GM19372 (cell line): ENCODE results near the gene ST6GALNAC4.
"Not testable (repeated sequence)": the region's sequence is repeated elsewhere in the genome, so short reads cannot be mapped to it uniquely, and the experiment has no call there.

ENCODE experiments used
- ATAC-seq: cut with Tn5 transposase; IDR thresholded peaks from one replicate; pipeline ENCODE4 v1.9.1; 2021; ENCODE audit warnings: mild to moderate bottlenecking, low read depth, moderate library complexity; ENCODE audit not compliant: unreplicated experiment

ST6GALNAC4 gene

GRCh38 chr9:127895811-127896210 is 21.0 kb downstream of the ST6GALNAC4 start:
- no peak for ATAC-seq

GRCh38 chr9:127893392-127893791 is 23.4 kb downstream of the ST6GALNAC4 start:
- no peak for ATAC-seq

DNA sequence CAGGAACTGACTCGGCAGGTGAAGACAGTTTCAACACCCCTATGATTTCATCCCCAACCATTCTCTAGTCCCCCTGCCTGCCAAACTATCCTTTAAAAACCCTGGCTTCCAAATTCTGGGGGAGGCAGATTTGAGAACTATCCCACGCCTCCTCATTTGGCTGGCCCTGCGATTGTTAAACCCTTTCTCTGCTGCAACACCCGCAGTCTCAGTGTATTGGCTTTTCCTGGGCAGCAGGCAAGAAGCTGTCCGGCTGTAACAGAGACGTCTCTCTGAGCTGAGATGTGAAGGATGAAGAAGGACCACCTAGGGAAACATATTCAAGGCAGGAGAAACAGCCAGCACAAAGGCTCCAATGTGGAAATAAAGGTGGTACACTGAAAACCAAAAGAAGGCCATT is 24.0 kb downstream of the ST6GALNAC4 start:
- ATAC-seq, result no peak

DNA sequence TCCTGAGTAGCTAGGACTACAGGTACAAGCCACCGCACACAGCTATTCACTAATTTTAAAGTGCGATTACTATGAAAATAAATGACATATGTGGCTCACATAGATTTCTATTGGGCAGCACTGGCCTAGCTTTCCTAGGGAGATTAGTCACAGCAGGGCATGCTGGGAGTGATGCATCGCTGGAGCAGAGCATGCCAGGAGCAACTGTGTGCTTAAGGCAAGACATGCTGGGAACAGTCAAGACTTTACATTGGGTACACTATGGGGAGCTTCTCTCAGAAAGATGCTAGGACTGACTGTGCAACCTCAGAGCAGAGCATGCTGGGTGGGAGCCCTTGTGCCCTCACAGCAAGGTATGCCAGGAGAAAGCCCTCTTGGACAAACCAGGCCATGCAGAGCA is 26.8 kb downstream of the ST6GALNAC4 start:
- ATAC-seq, result no peak

DNA sequence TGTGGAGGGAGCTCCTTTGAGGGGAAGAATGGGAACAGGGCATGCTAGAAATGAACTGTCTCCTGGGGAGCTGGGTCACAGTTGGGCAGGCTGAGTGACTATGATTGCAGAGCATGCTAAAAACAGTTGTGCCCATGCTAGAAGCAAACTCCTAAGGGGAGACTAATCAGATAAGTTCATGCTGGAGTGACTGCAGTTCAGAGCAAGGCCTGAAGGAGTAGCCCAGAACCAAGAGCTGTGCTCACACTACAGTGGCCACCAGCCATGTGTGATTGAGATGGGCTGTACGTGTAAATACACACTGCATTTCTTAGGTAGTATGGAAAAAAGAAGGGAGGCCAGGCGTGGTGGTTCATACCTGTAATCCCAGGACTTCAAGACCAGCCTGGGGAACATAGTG is 29.0 kb downstream of the ST6GALNAC4 start:
- ATAC-seq, result no peak

GRCh38 chr9:127886401-127886972 is 30.4 kb downstream of the ST6GALNAC4 start:
- no peak for ATAC-seq

DNA sequence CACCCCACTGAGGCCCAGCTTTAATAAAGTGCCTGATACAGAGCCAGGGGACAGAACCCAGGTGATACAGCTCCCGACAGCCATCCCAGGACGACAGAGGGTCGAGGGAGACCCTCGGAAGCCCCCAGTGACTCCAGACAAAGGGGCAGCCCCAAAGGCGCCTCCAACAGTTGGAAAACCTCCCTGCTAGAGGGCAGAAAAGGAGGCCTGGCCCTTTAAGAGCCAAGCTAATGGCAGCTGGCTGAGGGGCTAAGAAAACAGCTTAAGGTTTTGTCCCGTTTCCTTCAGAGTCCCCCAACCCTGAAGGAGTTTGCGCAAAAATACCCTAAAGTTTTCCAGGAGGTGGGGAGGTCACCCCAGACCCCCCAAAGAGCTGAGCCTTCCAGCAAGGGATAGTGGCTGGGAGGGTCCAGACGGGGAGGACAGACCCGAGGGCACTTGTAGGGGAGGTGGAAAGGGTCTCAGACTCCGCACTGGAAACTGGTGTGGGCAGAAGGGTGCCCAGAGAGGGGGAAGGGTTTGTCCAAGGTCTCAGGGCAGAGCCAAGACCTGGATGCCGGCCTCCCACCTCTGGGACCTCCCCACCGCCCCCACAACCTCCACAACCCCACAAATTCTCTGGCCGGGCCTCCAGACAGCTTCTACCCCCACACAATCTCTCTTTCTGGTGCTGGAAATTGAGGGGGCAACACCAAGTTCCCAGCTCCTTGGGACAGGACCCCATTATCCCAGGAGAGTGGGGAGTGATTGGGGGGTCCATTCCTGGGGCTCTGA is 31.1 kb downstream of the ST6GALNAC4 start:
- no peak for ATAC-seq

DNA sequence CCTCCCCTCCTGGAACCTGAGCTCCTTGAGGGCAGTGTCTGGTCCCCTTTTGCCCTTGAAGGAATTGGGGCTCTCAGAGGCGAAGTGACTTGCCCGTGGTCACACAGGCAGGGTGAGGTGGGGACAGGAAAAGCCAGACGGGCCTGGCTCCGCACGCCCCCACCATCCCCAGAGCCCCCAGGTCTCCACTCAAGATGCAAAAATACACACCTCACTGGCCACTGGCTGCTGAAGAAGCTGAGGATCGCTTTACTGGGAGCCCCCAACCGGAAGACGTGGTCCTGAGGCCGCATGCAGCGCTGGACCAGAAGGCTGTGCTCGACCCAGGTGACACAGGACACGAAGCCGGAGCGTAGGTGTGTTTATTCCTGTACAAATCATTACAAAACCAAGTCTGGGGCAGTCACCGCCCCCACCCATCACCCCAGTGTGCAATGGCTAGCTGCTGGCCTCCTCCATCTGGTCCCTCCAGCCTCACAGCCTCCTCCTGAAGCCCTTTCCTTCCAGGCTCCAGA is 31.8 kb downstream of the ST6GALNAC4 start:
- no peak for ATAC-seq

- ATAC-seq, result no peak
Measured at GRCh38 chr9:127884427-127884911, 32.4 kb downstream of the ST6GALNAC4 start.

DNA sequence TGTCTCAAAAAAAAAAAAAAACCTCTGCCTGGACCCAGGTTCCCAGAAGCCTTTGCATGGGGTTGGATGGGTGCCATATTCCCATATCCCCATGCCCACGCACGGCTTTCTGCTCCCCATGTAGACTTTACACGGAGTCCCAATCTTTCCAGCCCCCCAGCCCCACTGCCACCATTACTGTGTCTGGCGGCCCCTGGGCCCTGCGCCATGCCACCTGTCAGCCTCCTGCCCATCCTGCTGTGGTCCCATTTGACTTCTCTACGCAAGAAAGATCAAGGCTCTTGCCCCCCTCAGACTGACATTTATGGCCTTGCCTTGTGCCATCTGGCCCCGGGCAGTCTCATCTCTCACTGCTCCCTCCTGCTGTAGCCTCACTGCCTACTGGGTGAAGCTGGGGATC is 32.9 kb downstream of the ST6GALNAC4 start:
- ATAC-seq, result no peak

- ATAC-seq, result not testable (repeated sequence)
Measured at GRCh38 chr9:127881715-127882114, 35.1 kb downstream of the ST6GALNAC4 start.

DNA sequence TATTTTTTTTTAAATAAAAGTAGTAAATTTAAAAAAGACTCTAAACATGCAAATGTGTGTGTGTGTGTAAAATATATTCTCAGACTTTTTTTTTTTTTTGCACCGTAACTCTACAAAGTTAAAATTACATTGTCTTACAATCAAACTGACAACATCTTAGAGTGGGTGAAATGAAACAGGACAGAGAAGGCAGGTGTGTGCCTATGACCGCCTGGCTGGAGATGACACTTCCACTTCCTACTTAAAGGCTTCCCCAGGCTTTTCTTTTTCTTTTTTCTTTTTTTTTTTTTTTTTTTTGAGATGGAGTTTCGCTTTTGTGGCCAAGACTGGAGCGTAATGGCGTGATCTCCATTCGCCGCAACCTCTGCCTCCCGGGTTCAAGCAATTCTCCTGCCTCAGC is 36.7 kb downstream of the ST6GALNAC4 start:
- no peak for ATAC-seq

GRCh38 chr9:127878652-127879390 is 38.0 kb downstream of the ST6GALNAC4 start:
- no peak for ATAC-seq

DNA sequence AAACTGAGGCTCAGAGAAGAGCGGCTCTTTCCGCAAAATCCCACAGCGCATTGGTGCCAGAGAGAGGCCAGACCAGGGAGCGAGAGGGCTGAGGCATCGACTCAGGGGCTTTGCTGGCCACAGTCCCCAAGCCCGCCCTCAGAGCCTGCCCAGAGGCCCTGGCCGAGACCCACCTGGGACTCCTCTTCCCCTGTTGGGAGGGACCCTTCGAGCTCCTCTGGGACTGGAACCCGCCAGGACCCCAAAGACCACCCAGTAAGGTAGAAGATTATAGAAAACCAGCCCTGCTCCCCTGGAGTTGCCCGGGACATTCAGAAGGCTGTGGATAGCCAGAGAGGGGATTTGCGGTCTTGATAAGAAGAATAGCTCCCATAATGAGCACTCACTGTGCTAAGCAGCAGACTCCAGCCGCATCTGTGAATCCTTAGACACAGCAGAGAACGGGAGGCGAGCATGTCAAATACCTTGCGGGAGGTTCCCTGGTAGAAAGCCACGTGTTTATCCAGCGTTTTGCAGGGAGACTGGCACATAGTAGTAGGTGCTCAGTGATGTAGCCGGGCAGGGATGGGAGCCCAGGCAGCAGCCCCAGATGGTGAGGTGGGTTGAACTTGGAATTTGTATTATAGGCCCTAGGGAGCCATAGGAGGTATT is 38.7 kb downstream of the ST6GALNAC4 start:
- no peak for ATAC-seq

DNA sequence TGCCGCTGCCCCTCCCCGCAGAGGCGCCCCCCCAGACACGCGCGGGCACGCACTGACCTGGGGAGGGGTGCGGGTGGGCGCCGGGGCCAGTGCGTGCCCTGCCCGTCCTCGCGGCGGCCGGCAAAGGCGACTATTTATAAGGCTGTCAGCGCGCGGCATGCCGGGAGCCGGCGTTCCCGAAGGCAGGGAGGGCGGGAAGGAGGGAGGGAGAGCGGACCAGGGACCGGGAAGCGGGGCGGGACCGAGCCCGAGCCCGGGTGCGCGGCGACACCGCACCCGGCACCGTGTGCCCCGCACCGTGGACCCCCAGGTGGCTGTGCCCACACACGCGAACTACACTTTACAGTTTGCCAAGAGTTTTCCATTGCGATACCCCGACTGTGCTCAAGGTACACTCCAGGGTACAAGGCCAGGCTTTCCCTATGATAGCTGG is 39.3 kb downstream of the ST6GALNAC4 start, which contains the start of gene AK1:
Gene AK1 (minus strand): TSS at position 110 of the 433 bp plus-strand sequence. CDS start 3,058 bp downstream, outside the sequence.
- ATAC-seq, result no peak

DNA sequence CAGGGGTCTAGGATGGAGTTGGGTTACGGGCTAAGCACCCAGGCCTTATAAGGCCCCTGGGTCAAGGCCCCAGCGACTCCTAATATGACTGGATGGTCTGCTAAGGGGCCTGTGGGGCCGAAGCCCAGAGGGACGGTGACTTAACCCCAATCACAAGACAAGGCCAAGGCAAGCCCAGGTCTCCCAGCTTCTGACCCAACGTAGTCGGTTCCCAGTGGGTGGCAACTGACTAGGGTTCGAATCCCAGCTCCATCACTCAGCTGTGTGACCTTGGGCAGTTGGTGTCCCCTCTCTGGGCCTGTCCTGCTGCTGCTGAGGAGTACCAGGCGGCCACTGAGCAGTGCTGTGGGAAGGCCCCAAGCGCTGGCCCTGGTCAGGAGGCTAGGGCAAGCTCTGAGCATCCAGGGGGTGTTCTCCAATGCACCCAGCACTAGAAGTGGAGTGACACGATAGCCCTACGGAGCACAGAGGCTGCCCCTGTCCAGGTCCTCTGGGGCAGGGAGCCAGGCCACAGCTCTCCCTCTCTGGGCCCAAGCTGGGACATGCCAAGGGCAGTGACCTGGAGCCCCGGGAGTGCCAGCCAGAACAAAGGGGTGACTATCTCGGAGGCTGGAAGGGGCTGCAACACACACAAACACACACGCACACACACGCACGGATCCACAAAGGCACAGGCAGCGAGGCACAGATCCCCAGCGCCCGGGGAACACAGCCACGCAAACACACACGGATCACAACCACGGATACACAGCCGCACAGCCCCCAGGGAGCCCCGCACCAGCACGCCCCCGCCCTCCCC is 39.9 kb downstream of the ST6GALNAC4 start:
- no peak for ATAC-seq

DNA sequence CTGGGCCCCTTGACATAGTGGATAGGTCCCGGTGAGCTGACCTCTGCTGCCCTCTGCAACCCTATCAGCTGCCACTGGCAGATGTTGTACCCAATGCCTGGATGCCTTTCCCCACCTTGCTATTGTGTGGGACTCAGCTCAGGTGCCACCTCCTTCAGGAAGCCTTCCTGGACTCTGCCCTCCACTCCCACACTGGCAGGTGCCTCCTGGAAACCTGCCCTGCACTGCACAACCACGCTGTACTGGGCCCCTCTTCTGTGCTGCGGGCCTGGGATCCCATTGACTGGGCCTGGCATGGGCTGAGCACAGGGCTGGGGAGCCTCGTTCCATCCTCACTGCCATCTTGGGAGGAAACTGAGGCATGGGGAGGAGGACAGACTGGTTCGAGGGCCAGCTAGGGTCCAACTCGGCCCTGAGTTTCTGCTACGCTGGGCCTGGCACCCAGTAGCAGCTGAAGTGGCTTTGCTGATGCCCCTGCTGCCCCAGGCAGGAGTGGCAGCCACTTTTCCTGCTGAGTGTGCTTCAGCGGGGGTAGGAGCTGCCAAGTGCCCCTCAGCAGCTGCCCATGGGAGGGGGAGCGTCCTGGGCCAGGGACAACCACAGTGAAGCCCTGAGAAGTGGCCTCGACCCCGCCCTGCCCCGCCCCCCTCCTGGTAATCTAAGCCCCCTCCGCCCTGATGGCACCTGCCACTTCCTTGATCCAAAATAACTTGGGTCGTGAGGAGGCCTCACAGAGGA is 40.6 kb downstream of the ST6GALNAC4 start:
- no peak for ATAC-seq

DNA sequence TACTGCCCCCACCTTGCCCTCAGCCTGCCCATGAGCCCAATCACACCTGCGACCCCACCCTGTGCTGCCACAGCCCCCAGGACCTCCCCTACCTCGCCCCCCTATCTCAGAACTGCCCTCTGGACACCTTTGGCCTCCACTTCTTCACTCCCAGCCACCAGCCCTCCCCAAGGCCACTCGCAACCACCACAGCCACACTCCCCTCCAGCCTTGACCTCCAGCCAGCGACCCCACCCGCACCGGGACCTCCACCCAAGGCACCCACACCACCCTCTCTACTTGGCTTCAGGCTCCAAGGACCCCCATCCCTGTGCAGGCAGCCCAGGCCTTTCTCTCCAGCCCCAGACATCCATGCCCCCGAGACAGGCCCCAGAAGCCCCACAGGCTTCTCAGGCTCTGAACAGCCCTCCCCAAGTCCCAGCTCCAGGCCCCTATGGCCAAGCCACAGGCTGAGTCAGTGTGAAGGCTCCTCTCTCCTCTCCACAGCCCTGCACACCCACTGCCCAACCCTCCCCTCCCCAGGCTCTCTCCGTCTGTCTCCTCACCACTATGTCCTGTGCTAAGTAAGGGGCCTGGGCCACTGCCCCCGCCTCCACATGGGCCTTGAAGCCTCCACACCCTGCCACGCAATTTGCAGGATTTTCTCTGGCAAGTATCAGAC is 41.4 kb downstream of the ST6GALNAC4 start:
- no peak for ATAC-seq
